Progenitor cell of endocrine pancreas (in vitro differentiated cells): ENCODE measurements around the gene RAB38. TPM values are rescaled to one million over a fixed set of nuclear protein-coding genes. Genes with fewer than 3 reads are reported as not detected.
A peak's percentile ranks its signal among the peaks of the same experiment; 100 is the strongest.

Experiments used
- DNase-seq: peaks from one replicate; pipeline ENCODE4 v3.0.0; 2021; ENCODE audit warnings: low spot score; ENCODE audit not compliant: unreplicated experiment
- H3K27ac Mint-ChIP-seq: 2 replicates; pipeline ENCODE4 v1.8.0; 2021; ENCODE audit warnings: mild to moderate bottlenecking, moderate library complexity, mixed read lengths
- H3K27me3 Mint-ChIP-seq: 2 replicates; pipeline ENCODE4 v1.8.0; 2021; ENCODE audit warnings: mixed read lengths
- H3K36me3 Mint-ChIP-seq: 2 replicates; pipeline ENCODE4 v1.8.0; 2022; ENCODE audit warnings: mixed read lengths; ENCODE audit not compliant: insufficient read depth
- H3K4me1 Mint-ChIP-seq: 2 replicates; pipeline ENCODE4 v1.8.0; 2021; ENCODE audit warnings: low read depth, mixed read lengths
- H3K4me3 Mint-ChIP-seq: 2 replicates; pipeline ENCODE4 v1.8.0; 2021; ENCODE audit warnings: low read depth, mild to moderate bottlenecking, moderate library complexity, mixed read lengths
- H3K9me3 Mint-ChIP-seq: 2 replicates; pipeline ENCODE4 v1.8.0; 2021; ENCODE audit warnings: low read depth, mixed read lengths
- CTCF ChIP-seq: fragments of 200-600 bp; sonication (generic); IDR thresholded peaks from one replicate; pipeline ENCODE4 v1.5.0; 2021; ENCODE audit warnings: antibody characterized with exemption, mild to moderate bottlenecking; ENCODE audit not compliant: unreplicated experiment
- total RNA-seq: library from RNA; stranded (reverse); gene quantifications from 2 replicates; pipeline ENCODE4 v1.2.1, GENCODE V29; 2021

Gene RAB38
- total RNA-seq, 1 donor from 2014 or later, result 15.6 TPM

GRCh38 chr11:88106666-88107065 lies 68.6 kb downstream of the RAB38 start:
- Mint-ChIP-seq H3K9me3 (peaks cover 17% of the 10 kb centered on the region), H3K36me3 (peaks cover 28% of the 10 kb centered on the region), H3K27ac (no peak overlapping the region), H3K27me3 (no peaks in the 10 kb centered on the region), H3K4me1 (peaks cover 19% of the 10 kb centered on the region), H3K4me3 (no peak overlapping the region)
- no peak for TF ChIP-seq CTCF
- DNase-seq, result no peak

- no peak overlapping the region for H3K27ac Mint-ChIP-seq
- H3K27me3 Mint-ChIP-seq, result no peaks in the 10 kb centered on the region
- no peak for DNase-seq
- TF ChIP-seq CTCF, result no peak
- peaks cover 26% of the 10 kb centered on the region for H3K36me3 Mint-ChIP-seq
- peak overlapping the region; percentile 18 for H3K4me3 Mint-ChIP-seq
- H3K4me1 Mint-ChIP-seq, result peaks cover 19% of the 10 kb centered on the region
- peaks cover 17% of the 10 kb centered on the region for H3K9me3 Mint-ChIP-seq
Observed at GRCh38 chr11:88105951-88106350, 69.3 kb downstream of the RAB38 start.

GRCh38 chr11:88105526-88105925 lies 69.7 kb downstream of the RAB38 start:
- Mint-ChIP-seq H3K4me3 (no peak overlapping the region), H3K4me1 (peaks cover 19% of the 10 kb centered on the region), H3K27me3 (no peaks in the 10 kb centered on the region), H3K27ac (no peak overlapping the region), H3K36me3 (peaks cover 25% of the 10 kb centered on the region), H3K9me3 (peaks cover 17% of the 10 kb centered on the region)
- TF ChIP-seq CTCF, result no peak
- no peak for DNase-seq

GRCh38 chr11:88104408-88104807 lies 70.8 kb downstream of the RAB38 start:
- Mint-ChIP-seq H3K36me3 (peaks cover 17% of the 10 kb centered on the region), H3K9me3 (peaks cover 14% of the 10 kb centered on the region), H3K4me1 (peaks cover 19% of the 10 kb centered on the region), H3K27me3 (no peaks in the 10 kb centered on the region), H3K4me3 (no peak overlapping the region), H3K27ac (no peak overlapping the region)
- TF ChIP-seq CTCF, result no peak
- no peak for DNase-seq

GRCh38 chr11:88103337-88104206 lies 71.7 kb downstream of the RAB38 start:
- no peak for DNase-seq
- no peaks in the 10 kb centered on the region for H3K27me3 Mint-ChIP-seq
- H3K9me3 Mint-ChIP-seq, result peaks cover 10% of the 10 kb centered on the region
- peak; percentile 59 for TF ChIP-seq CTCF
- peaks cover 10% of the 10 kb centered on the region for H3K36me3 Mint-ChIP-seq
- H3K27ac Mint-ChIP-seq, result no peak overlapping the region
- peaks cover 19% of the 10 kb centered on the region for H3K4me1 Mint-ChIP-seq
- H3K4me3 Mint-ChIP-seq, result no peak overlapping the region
